Inferior parietal cortex (tissue), 1 donor: Measurements from ENCODE around the gene PRB3.

Source experiments
- DNase-seq: peaks from one replicate; pipeline ENCODE4 v3.0.0-alpha.2; 2016; ENCODE audit errors: extremely low spot score

The PRB3 gene

GRCh38 chr12:11269607-11270006 is at the start of gene PRB3:
Gene PRB3, minus strand, starts transcription at chr12:11269707. Its CDS starts 38 bp downstream, at chr12:11269669.
- DNase-seq: no peak

- no peak for DNase-seq
These were observed 40.8 kb upstream of the PRB3 start, which contains the start of gene PRB4 for GRCh38 chr12:11310336-11310735. Gene PRB4, minus strand, starts transcription at chr12:11310436. Its CDS starts 38 bp downstream, at chr12:11310398.

- DNase-seq: no peak
These were observed 37.6 kb upstream of the PRB3 start for GRCh38 chr12:11307143-11307542.

GRCh38 chr12:11273449-11273848 is 3.9 kb upstream of the PRB3 start:
- no peak for DNase-seq

- DNase-seq: no peak
These were observed 5.0 kb downstream of the PRB3 start for GRCh38 chr12:11264501-11264900.

- no peak for DNase-seq
These were observed 23.0 kb downstream of the PRB3 start for GRCh38 chr12:11246489-11246888.

GRCh38 chr12:11242656-11243055 is 26.9 kb downstream of the PRB3 start:
- no peak for DNase-seq

GRCh38 chr12:11240348-11240930 is 29.1 kb downstream of the PRB3 start:
- no peak for DNase-seq

- no peak for DNase-seq
These were observed 31.2 kb downstream of the PRB3 start for GRCh38 chr12:11238275-11238674.

GRCh38 chr12:11233532-11233931 is 36.0 kb downstream of the PRB3 start:
- DNase-seq: no peak

GRCh38 chr12:11228296-11228879 is 41.1 kb downstream of the PRB3 start:
- peak; percentile 15 for DNase-seq

GRCh38 chr12:11227373-11227772 is 42.1 kb downstream of the PRB3 start:
- DNase-seq: no peak
